Measurements from ENCODE around the gene PCDH9.

Gene PCDH9

DNA sequence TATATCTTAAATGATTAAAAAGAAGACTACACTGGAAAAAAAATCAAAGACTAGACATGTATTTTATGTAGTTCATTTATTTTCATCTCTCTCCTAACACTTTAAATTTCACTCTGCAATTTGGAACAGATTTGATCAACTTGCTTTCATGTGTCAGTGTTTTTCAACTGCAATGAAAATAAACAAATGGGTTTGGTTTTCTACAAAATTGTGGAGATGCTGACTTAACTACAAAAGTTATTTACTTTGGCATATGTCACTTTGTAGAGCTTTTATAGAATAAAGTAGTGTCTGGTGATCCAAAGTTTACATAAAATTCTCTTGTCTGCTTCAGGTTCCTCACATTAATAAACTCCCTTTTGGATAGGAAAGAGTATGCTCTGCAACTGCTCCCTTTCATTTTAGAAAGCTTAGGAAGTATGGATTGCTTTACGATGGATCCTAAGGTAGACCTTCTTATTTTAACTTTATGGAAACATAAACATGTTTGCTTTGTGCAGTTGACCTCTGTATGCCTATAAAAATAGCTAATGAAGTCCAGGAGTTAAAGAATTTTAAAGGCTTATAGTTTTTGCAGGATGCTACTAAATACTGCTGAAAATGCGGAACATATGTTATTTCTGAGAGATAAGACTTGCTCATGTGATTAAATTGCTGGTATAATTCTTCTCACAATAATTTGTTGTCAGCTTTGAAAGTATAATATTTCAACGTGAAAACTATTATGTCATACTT is 815.9 kb downstream of the PCDH9 start:
- no peak for DNase-seq

DNA sequence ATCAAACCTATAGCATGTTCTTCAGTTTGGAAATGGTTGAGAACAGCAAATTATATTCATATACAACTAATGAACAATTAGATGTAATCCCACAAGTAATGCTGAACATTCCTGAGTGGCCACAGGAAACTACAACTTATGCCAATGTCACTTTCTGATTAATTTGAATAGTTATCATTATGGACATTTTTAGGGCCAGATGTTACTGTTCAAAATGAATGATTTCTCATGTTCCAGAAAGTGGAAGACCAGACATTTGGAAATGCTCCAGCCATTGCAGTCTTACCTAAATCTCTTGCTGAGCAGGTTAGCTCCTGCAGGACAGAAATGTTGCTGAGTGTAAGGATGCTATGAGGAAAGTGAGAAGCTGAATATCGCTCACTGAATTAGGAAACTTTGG is 819.8 kb downstream of the PCDH9 start:
- no peak for DNase-seq

- DNase-seq, result no peak
Observed at GRCh38 chr13:66409542-66409941, 820.6 kb downstream of the PCDH9 start.

DNA sequence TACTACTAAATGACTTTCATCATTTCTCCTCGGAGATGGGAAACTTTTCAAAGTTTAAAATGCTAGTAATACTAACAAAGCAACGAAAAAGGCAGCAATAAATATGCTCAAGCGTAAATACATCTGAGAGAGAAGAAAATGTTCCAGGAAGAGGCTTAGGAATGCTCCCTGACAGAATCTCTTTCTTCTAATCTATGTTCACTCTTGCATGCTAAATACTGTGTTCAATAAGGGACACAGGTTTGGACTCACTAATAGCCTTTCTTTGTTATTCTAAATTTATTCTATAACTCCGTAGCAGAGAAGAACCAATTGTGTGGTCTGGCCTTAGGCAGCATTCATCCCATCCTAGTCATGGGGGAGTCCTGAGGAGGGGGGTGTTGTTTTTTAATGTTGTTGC is 823.0 kb downstream of the PCDH9 start:
- DNase-seq, result no peak

GRCh38 chr13:66405908-66406802 is 824.0 kb downstream of the PCDH9 start:
- no peak for DNase-seq

DNA sequence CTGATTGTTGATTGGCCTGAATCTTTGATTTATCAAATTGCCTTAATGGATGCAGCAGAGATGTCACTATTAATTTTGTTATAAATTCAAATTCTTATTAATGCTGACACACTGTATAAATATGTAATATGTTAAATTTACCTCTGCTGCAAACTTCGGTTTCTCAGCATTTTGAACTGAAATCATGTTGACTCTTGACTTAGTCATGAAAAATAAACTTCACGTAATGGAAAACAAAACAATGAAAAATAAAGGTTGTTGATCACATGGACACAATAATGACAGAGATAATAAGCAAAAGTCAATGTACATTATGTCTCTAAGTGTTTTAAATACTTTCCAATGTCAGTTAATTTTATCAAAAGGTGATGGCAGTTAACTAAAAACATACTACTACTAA is 827.6 kb downstream of the PCDH9 start:
- DNase-seq, result no peak

GRCh38 chr13:66402066-66402465 is 828.1 kb downstream of the PCDH9 start:
- no peak for DNase-seq

DNA sequence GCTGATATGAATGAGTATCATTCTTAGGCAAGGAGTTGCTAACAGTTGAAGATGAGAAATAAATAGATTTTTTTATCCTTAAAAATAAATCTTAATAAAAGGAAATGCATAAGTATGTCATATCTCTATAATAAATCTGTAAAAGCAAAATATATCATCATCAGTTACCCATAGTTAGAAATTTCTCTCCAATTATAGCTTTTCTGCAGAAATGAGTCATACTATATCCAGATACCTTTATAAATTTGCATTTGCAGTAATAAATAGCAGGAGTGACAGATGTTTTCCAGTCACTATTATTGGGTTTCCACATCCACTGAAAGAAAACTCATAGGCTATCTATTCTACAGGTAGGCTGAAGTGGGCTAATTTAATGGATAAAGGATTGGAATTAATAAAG is 829.8 kb downstream of the PCDH9 start:
- no peak for DNase-seq

GRCh38 chr13:66399873-66400272 is 830.3 kb downstream of the PCDH9 start:
- DNase-seq, result no peak

GRCh38 chr13:66397133-66397532 is 833.0 kb downstream of the PCDH9 start:
- DNase-seq, result no peak

GRCh38 chr13:66391322-66391721 is 838.8 kb downstream of the PCDH9 start:
- no peak for DNase-seq

- DNase-seq, result no peak
Observed at GRCh38 chr13:66378894-66379293, 851.2 kb downstream of the PCDH9 start.

- DNase-seq, result no peak
Observed at GRCh38 chr13:66377569-66377968, 852.6 kb downstream of the PCDH9 start.

DNA sequence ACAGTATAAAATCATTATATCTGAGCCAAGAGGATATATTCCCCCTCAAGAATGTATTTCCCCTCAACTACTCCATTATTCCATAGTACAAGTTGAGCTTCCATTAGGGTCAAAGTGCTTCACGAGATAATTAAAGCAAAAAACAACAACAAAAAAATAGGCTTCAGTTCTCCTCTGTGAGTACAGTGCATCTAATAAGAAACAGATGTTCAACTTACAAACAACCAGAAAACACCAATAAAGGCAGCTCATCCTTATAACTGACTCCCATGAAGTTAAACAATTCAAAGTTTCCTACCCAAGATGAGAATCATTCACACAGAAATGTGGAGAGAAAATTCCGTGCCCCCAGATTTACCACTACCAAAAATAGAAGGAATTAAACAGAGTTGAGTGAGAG is 854.4 kb downstream of the PCDH9 start:
- no peak for DNase-seq

DNA sequence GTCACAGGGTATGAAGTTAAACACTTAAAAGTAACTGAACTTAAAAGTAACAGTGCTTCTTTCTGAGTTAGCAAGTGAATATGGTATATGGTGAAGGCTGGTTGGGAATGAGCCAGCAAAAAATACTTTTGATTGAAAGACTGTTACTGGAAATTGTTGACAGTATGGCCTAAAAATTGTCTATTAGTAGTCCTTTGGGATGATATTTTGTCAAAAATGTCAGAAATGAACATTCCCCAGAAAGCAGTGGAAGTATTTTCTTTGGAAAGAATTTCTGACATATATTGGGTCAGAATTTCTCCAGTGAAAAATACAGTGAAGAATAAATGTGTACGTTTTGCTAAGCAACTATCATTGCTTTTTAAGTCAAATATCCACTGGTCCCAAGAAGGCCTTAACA is 860.5 kb downstream of the PCDH9 start:
- DNase-seq, result no peak

- DNase-seq, result no peak
Observed at GRCh38 chr13:66367356-66367755, 862.8 kb downstream of the PCDH9 start.

DNA sequence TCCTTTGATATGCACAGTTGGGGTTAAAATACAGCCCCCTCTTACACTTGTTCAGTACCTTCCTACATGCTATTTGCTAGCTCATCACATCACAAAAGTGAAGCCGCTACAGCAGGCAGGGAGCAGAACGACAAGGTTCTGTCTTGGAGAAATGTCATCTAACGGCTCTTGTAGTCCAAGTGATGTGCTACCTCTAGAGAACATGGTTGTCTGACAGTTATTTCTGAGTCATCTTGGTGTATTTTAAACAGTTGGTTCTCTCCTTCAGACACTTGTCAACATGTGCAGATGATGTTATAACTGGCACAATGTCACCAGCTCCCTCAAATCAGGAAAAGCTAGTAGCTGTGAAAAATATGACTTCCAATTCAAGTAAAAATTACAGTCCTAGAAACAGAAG is 865.0 kb downstream of the PCDH9 start:
- DNase-seq, result no peak

DNA sequence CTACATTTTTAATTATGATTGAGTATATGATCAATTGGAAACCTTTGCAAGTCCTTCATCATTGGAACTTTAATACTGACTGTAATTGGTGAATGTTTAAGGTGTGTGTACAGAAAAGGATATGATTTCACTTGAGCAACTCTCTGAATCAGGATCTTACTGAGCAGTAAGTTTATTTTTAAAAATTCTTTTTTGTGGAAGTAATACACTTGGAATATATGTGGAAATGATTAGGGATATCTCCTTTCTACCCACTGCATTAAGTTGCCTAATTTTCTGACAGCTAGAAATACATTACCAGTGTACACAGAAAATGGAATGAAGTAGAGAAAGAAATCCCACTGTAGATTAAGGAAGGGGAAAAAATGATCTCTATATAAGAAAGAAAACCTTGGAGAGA is 865.8 kb downstream of the PCDH9 start:
- DNase-seq, result no peak

DNA sequence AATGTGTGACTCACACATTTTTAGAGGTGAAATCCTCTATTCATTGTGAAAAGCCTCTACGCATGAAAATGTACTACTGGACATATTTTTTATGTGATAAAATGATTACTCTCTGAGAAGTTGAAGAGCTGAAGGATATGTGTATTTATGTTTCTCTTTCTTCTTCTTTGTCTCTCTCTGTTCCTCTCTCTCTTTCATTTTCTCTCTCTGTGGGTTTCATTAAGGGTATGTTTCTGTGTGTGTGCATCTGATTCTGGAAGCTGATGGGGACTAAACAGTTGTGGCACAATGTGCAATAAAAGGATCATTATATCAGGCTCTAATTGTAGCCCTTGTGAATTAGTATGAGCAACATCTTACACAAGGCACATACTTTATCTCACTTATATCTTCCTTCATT is 867.7 kb downstream of the PCDH9 start:
- no peak for DNase-seq

DNA sequence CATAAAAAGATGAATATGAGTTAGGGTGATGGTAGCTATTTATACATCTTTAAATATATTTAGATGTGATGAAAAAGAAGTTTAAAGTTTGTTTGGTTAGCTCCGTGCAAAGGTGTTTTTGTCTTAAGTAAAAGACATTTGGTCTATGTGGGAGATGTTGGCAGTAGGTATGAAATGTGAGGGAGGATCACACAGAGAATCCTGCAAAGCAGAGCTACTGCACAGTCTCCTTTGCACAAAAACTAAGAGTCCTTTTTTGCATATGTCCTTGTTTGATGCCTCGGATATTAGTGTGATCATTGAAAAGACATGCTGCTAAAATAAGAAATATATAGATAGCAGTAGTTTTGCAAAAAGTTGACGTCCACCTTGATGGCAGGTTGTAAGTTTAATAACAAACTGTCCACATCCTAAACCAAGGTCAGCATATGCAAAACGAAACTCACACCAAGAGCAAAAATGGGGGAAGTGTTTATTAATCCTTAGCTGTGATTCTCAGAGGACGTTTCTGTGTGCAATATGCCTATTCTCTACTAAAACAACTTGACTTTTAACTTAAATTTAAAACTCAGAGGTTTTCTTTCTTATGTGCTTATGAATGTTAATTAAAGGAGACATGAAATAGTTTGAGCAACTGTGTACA is 870.1 kb downstream of the PCDH9 start:
- no peak for DNase-seq

GRCh38 chr13:66359393-66359792 is 870.7 kb downstream of the PCDH9 start:
- DNase-seq, result no peak

DNA sequence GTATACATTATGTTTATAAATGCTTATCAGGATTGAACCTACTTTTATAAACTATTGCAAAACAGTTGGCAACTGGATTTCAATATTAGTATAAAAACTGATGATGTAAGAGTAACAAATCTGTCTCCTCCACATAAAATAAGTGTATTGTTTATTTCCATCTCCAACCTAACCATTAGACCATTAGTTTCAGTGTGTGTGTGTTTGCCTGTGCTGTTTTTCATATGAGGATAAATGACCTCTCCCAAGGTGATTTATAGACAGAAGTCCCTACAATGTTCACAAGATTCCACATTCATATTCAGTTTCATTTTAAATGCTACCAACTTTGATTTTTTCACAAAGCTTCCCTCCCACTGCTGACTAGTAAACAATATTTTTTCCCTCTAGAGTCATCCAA is 871.6 kb downstream of the PCDH9 start:
- no peak for DNase-seq

DNA sequence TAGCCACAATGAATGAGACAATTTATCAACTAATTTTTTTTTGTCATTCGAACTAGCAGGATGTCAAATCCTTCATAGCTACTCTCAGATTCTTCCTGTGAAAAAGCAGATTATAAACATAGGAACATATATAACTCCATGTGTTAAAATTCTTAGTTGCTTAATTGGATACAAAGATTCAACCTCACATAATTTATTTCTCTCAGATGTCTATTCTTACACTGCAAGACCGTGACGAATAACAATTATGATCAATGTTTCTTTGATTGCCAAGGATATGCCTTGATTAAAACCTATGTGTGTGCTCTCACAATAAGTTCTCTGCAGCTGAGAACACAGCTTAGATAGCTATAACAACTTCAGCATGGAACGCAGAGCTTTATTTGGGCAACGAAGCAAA is 872.7 kb downstream of the PCDH9 start:
- no peak for DNase-seq
